K562 (cell line): ENCODE measurements around the gene KRTAP10-11. TPM values are rescaled to one million over a fixed set of nuclear protein-coding genes. Genes with fewer than 3 reads are reported as not detected.

Experiments
- ATAC-seq: fragments of 200-7000 bp; cut with Tn5 transposase; 3 replicates; pipeline ENCODE4 v1.9.1; 2020; ENCODE audit warnings: moderate library complexity
- BruUV-seq: library from RNA; stranded (reverse); fragments of 400-500 nt; replicated peaks from 2 replicates; lab custom pipeline; 2021; lab: Mats Ljungman, UMichigan
- CTCF ChIA-PET: fragments of 300-600 bp; formaldehyde crosslinking; extraction: SDS; loops from one replicate; lab custom pipeline; 2021; ENCODE audit warnings: low intra/inter-chr PET ratio; lab: Yijun Ruan, JAX
- POLR2A ChIA-PET: fragments of 300-600, 350-650 bp; sonication (Branson Sonifier 250); formaldehyde crosslinking; extraction: SDS; loops from one replicate; lab custom pipeline; 2021; ENCODE audit warnings: antibody characterized with exemption, inconsistent platforms; lab: Yijun Ruan, JAX
- DNase-seq, 4 experiments: peaks; one replicate each; pipeline versions ENCODE4 v3.0.0 to v3.0.0-alpha.2; 2011 to 2018; ENCODE audit warnings: low spot score in 3 of 4, mixed read lengths in 3 of 4; ENCODE audit errors: extremely low read depth in 1 of 4
- FAIRE-seq: peaks from 2 replicates; lab custom pipeline; 2011; peaks lifted over from hg19 to GRCh38; lab: Jason Lieb, UNC
- H2AFZ ChIP-seq: 2 replicates; pipeline ENCODE4 v1.6.0; 2011; ENCODE audit warnings: low read depth, low read length, control low read depth, inconsistent platforms
- H3K27ac ChIP-seq: fragments of 200-600 bp; 3 replicates; pipeline ENCODE4 v1.8.0; 2011; ENCODE audit warnings: low read depth, mild to moderate bottlenecking, control low read depth, inconsistent platforms, low read length, moderate library complexity, mixed read lengths; ENCODE audit errors: extremely low read depth
- H3K27me3 ChIP-seq, 2 experiments: fragments of 300-600 bp in 1 of 2; 2 replicates in 1 of 2; 3 replicates in 1 of 2; pipeline versions ENCODE4 v1.6.0 to v1.8.0; 2011; ENCODE audit warnings: inconsistent platforms in 2 of 2, low read length in 2 of 2, mild to moderate bottlenecking in 1 of 2, mixed read lengths in 1 of 2, moderate library complexity in 1 of 2; ENCODE audit not compliant: control insufficient read depth in 2 of 2, insufficient read depth in 2 of 2
- H3K36me3 ChIP-seq: fragments of 300-600 bp; 3 replicates; pipeline ENCODE4 v1.8.0; 2011; ENCODE audit warnings: mild to moderate bottlenecking, low read length, inconsistent platforms; ENCODE audit not compliant: control insufficient read depth, insufficient read depth
- H3K4me1 ChIP-seq, 2 experiments: fragments of 200-600 bp in 1 of 2; replicated peaks in 1 of 2; 2 replicates in 1 of 2; 3 replicates in 1 of 2; pipeline versions ENCODE4 v1.5.1 to v1.8.0; 2011; ENCODE audit warnings: inconsistent platforms in 2 of 2, low read length in 2 of 2, mild to moderate bottlenecking in 1 of 2, mixed read lengths in 1 of 2, moderate library complexity in 1 of 2; ENCODE audit not compliant: control insufficient read depth in 2 of 2, insufficient read depth in 2 of 2
- H3K4me2 ChIP-seq: 2 replicates; pipeline ENCODE4 v1.6.1; 2011; ENCODE audit warnings: low read length, control low read depth, inconsistent platforms, mixed read lengths; ENCODE audit not compliant: insufficient read depth
- H3K4me3 ChIP-seq: fragments of 200-600 bp; sonication (generic), shearing (Covaris generic); 2 replicates; pipeline ENCODE4 v1.5.1; 2016; ENCODE audit warnings: control low read depth, inconsistent platforms
- H3K79me2 ChIP-seq: fragments of 200-600 bp; 3 replicates; pipeline ENCODE4 v1.8.0; 2011; ENCODE audit warnings: low read length, inconsistent platforms; ENCODE audit not compliant: control insufficient read depth, insufficient read depth
- H3K9ac ChIP-seq, 2 experiments: 2 replicates each; pipeline versions ENCODE4 v1.6.0 to v1.6.1; 2011; ENCODE audit warnings: low read depth in 2 of 2, low read length in 2 of 2, control low read depth in 1 of 2, inconsistent platforms in 1 of 2, mild to moderate bottlenecking in 1 of 2, mixed read lengths in 1 of 2; ENCODE audit not compliant: insufficient read depth in 1 of 2
- H3K9me1 ChIP-seq: one replicate; pipeline ENCODE4 v1.6.0; 2011; ENCODE audit warnings: inconsistent platforms, mild to moderate bottlenecking, low read length, moderate library complexity; ENCODE audit not compliant: control insufficient read depth, insufficient read depth
- H3K9me3 ChIP-seq: replicated peaks from 2 replicates; pipeline ENCODE4 v1.5.1; 2011; ENCODE audit warnings: low read depth, low read length, inconsistent platforms; ENCODE audit not compliant: control insufficient read depth, insufficient read depth
- H4K20me1 ChIP-seq: replicated peaks from 2 replicates; pipeline ENCODE4 v1.6.1; 2011; ENCODE audit warnings: low read length, inconsistent platforms, mixed read lengths; ENCODE audit not compliant: control insufficient read depth, insufficient read depth
- HDAC8 ChIP-seq: fragments of 450-650 bp; IDR thresholded peaks from 2 replicates; pipeline ENCODE4 v1.6.1; 2016; ENCODE audit warnings: mild to moderate bottlenecking, missing genetic modification characterization, moderate library complexity, missing compliant biosample characterization
- KDM4B ChIP-seq, 2 experiments: fragments of 450-650 bp in 1 of 2; sonication (generic) in 1 of 2; IDR thresholded peaks; 2 replicates each; pipeline ENCODE4 v1.6.1; 2016 to 2017; ENCODE audit warnings: borderline replicate concordance in 2 of 2, antibody characterized with exemption in 1 of 2, low read depth in 1 of 2, mild to moderate bottlenecking in 1 of 2
- POLR2B ChIP-seq: fragments of 450-650 bp; IDR thresholded peaks from 2 replicates; pipeline ENCODE4 v1.6.1; 2018; ENCODE audit warnings: low read depth; ENCODE audit not compliant: partially characterized antibody
- POLR3A ChIP-seq: IDR thresholded peaks from 2 replicates; pipeline ENCODE4 v1.6.1; 2011; ENCODE audit warnings: borderline replicate concordance, mild to moderate bottlenecking, moderate library complexity; ENCODE audit not compliant: insufficient read length, insufficient read depth; ENCODE audit errors: extremely low read depth
- ZBTB8A ChIP-seq: fragments of 450-650 bp; IDR thresholded peaks from 2 replicates; pipeline ENCODE4 v1.6.1; 2018; ENCODE audit warnings: mild to moderate bottlenecking, moderate library complexity; ENCODE audit not compliant: partially characterized antibody
- ZNF224 ChIP-seq: sonication (generic); formaldehyde crosslinking; IDR thresholded peaks from 2 replicates; pipeline ENCODE4 v1.8.0; 2022; ENCODE audit warnings: mild to moderate bottlenecking, missing genetic modification reagents
- WGBS: fragments of 100-300 bp; shearing (Covaris generic); methylation state at CpG from one replicate; pipeline ENCODE4 v1.1.6; 2016; ENCODE audit warnings: low coverage, mixed read lengths; ENCODE audit not compliant: insufficient coverage; ENCODE audit errors: missing lambda C conversion rate; 5-methylcytosine and 5-hydroxymethylcytosine counted together
- in situ Hi-C: fragments of 300-500 bp; cut with MboI; formaldehyde crosslinking; loops from 4 replicates; pipeline ENCODE4 v1.15.0; 2018; ENCODE audit warnings: inconsistent platforms, mixed read lengths
- intact Hi-C: fragments of 100-400 bp; cut with micrococcal nuclease; formaldehyde crosslinking; loops from 2 replicates; pipeline ENCODE4 v1.14.2; 2022
- polyA plus RNA-seq, 8 experiments: library from polyadenylated mRNA; depleted of rRNA in 4 of 8; stranded (reverse) in 5 of 8; unstranded in 3 of 8; fragments of >200 nt; fragmentation: Nextera tagmentation in 2 of 8; fragmentation: Illumina TruSeq in 1 of 8; extraction: Ambion mirVana in 2 of 8; extraction: Trizol in 1 of 8; gene quantifications; 2 replicates each; pipeline versions ENCODE4 v1.2.1 to v1.2.3, GENCODE V29; 2011 to 2014; ENCODE audit warnings: inconsistent platforms in 1 of 8, missing spikeins in 1 of 8
- total RNA-seq, 7 experiments: library from RNA; depleted of rRNA in 6 of 7; stranded (reverse); fragments of >200 nt in 6 of 7; fragmentation: Illumina TruSeq in 2 of 7; extraction: Trizol in 2 of 7; gene quantifications; 2 replicates each; pipeline versions ENCODE4 v1.2.1 to v1.2.3, GENCODE V29; 2011 to 2021; ENCODE audit warnings: low replicate concordance in 1 of 7
- TF ChIP-seq, protein P1 (sequence below): sonication (generic); formaldehyde crosslinking; IDR thresholded peaks from 2 replicates; pipeline ENCODE4 v1.8.0; 2022; ENCODE audit warnings: mild to moderate bottlenecking, missing genetic modification reagents
- TF ChIP-seq, protein P2 (sequence below), 3 experiments: fragments of 200-800 bp in 1 of 3; fragments of 250-450 bp in 1 of 3; fragments of 450-650 bp in 1 of 3; sonication (Bioruptor Pico) in 1 of 3; sonication (Bioruptor generic) in 1 of 3; formaldehyde crosslinking in 1 of 3; IDR thresholded peaks; 2 replicates each; pipeline versions ENCODE4 v1.6.1 to v1.8.0; 2016 to 2022; ENCODE audit warnings: mild to moderate bottlenecking in 2 of 3, missing genetic modification characterization in 2 of 3, missing compliant biosample characterization in 1 of 3, moderate library complexity in 1 of 3

The KRTAP10-11 gene
- total and polyA plus RNA-seq, 9 of the 15 experiments (the other 6 are each of a cell fraction or from before 2014, with no cell fraction given) = not detected

DNA sequence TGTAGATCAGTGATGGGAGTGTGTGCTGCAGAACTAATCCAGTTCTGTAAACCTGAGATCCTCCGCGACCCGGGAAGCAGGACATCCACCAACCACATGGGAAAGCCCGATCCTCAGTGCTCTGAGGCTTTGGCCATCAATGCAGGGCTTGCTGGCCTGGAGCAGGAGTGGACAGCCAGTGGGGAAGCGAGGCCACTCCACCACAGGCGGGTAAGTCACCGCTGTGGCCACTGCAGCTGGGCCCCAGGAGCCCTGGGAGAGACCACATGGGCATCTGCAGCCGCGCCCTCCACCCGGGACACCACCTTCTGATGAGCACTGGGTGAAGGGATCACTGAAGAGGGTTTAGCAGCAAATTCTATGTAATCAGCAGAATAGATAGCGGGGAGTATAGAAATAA lies 34.9 kb downstream of the KRTAP10-11 start:
- 3% methylated on average over 11 of the region's 11 CpGs for WGBS
- TF ChIP-seq POLR2B (no peak), ZNF224 (CRISPR knock-in tag) (no peak), ZBTB8A (no peak), KDM4B (IDR thresholded peaks at IDR 0.05; ENCODE audit: borderline replicate concordance in 2 of 2, low read depth in 1 of 2) (no peak), POLR3A (no peak), HDAC8 (tag) (no peak)
- TF ChIP-seq, protein P1, sequence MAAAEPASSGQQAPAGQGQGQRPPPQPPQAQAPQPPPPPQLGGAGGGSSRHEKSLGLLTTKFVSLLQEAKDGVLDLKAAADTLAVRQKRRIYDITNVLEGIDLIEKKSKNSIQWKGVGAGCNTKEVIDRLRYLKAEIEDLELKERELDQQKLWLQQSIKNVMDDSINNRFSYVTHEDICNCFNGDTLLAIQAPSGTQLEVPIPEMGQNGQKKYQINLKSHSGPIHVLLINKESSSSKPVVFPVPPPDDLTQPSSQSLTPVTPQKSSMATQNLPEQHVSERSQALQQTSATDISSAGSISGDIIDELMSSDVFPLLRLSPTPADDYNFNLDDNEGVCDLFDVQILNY (CRISPR knock-in tag) = no peak
- TF ChIP-seq, protein P2, sequence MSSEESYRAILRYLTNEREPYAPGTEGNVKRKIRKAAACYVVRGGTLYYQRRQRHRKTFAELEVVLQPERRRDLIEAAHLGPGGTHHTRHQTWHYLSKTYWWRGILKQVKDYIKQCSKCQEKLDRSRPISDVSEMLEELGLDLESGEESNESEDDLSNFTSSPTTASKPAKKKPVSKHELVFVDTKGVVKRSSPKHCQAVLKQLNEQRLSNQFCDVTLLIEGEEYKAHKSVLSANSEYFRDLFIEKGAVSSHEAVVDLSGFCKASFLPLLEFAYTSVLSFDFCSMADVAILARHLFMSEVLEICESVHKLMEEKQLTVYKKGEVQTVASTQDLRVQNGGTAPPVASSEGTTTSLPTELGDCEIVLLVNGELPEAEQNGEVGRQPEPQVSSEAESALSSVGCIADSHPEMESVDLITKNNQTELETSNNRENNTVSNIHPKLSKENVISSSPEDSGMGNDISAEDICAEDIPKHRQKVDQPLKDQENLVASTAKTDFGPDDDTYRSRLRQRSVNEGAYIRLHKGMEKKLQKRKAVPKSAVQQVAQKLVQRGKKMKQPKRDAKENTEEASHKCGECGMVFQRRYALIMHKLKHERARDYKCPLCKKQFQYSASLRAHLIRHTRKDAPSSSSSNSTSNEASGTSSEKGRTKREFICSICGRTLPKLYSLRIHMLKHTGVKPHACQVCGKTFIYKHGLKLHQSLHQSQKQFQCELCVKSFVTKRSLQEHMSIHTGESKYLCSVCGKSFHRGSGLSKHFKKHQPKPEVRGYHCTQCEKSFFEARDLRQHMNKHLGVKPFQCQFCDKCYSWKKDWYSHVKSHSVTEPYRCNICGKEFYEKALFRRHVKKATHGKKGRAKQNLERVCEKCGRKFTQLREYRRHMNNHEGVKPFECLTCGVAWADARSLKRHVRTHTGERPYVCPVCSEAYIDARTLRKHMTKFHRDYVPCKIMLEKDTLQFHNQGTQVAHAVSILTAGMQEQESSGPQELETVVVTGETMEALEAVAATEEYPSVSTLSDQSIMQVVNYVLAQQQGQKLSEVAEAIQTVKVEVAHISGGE (CRISPR knock-in tag; IDR thresholded peaks at IDR 0.05) = no peak
- CTCF ChIA-PET = no interaction called here
- in situ Hi-C loops (no loop called here), intact Hi-C loops (no loop called here)
- Histone ChIP-seq H3K9ac (no peak overlapping the region), H3K36me3 (no peaks in the 10 kb centered on the region), H3K79me2 (no peaks in the 10 kb centered on the region), H3K4me1 (peaks cover 0 to 6% of the 10 kb centered on the region in 2 experiments; a peak in 2 of 5 replicates), H3K9me3 (no peaks in the 10 kb centered on the region), H3K4me2 (no peak overlapping the region), H3K9me1 (no peaks in the 10 kb centered on the region), H3K27ac (no peak overlapping the region), H3K27me3 (peaks cover 9 to 36% of the 10 kb centered on the region in 2 experiments), H3K4me3 (no peak overlapping the region), H4K20me1 (0 out of 2 replicates have a peak, but pooled peaks cover 2% of the 10 kb centered on the region), H2AFZ (no peak overlapping the region)
- POLR2A ChIA-PET = interaction anchor here (1.6 kb wide), 1 partner anchor 10 kb away, joined by 4 read pairs; no protein-coding TSS in a partner anchor
- no peak for DNase-seq
- no TSS peak for BruUV-seq
- FAIRE-seq = no peak
- no peak for ATAC-seq
